CD4-positive, alpha-beta T cell (primary cell): Measurements from ENCODE around the gene SLC28A1. TPM values are rescaled to one million over a fixed set of nuclear protein-coding genes. Genes with fewer than 3 reads are reported as not detected.

Experiments used
- ATAC-seq: fragments of 200-7000 bp; cut with Tn5 transposase; one replicate; pipeline ENCODE4 v1.10.0; 2022; ENCODE audit warnings: mild to moderate bottlenecking; ENCODE audit not compliant: poor library complexity
- CTCF ChIA-PET: fragments of 350-600 bp; sonication (Branson Sonifier 250); formaldehyde crosslinking; loops from one replicate; lab custom pipeline; 2021; ENCODE audit warnings: antibody characterized with exemption, inconsistent platforms; lab: Charles Lee
- POLR2A ChIA-PET: fragments of 350-600 bp; sonication (Branson Sonifier 250); formaldehyde crosslinking; loops from one replicate; lab custom pipeline; 2021; ENCODE audit warnings: antibody characterized with exemption, inconsistent platforms; lab: Charles Lee
- DNase-seq, 14 experiments: peaks; one replicate each; pipeline ENCODE4 v3.0.0-alpha.2; 2013 to 2020; ENCODE audit warnings: mixed read lengths in 2 of 14
- H3K27ac ChIP-seq, 2 donors: one replicate each; pipeline versions ENCODE4 v1.5.1 to v1.7.0; 2013; ENCODE audit warnings: low read length in 2 of 2, low read depth in 1 of 2, mild to moderate bottlenecking in 1 of 2
- H3K27me3 ChIP-seq, 2 experiments: 1 replicate in 1 of 2; 2 replicates in 1 of 2; pipeline versions ENCODE4 v1.6.1 to v1.7.0; 2013; ENCODE audit warnings: low read length in 2 of 2, control low read depth in 1 of 2, mild to moderate bottlenecking in 1 of 2, moderate library complexity in 1 of 2; ENCODE audit not compliant: insufficient read depth in 2 of 2, control insufficient read depth in 1 of 2
- H3K36me3 ChIP-seq: one replicate; pipeline ENCODE4 v1.6.1; 2013; ENCODE audit warnings: low read length, control low read depth; ENCODE audit not compliant: insufficient read depth
- H3K4me1 ChIP-seq: one replicate; pipeline ENCODE4 v1.6.1; 2013; ENCODE audit warnings: low read length, control low read depth; ENCODE audit not compliant: insufficient read depth
- H3K4me3 ChIP-seq: one replicate; pipeline ENCODE4 v1.5.1; 2013; ENCODE audit warnings: mild to moderate bottlenecking, low read length, moderate library complexity
- H3K9me3 ChIP-seq, 2 experiments: 1 replicate in 1 of 2; 2 replicates in 1 of 2; pipeline versions ENCODE4 v1.6.1 to v1.7.0; 2013; ENCODE audit warnings: low read length in 2 of 2, mild to moderate bottlenecking in 2 of 2, control low read depth in 1 of 2, moderate library complexity in 1 of 2; ENCODE audit not compliant: control insufficient read depth in 1 of 2, insufficient read depth in 1 of 2
- H3K27ac Mint-ChIP-seq: one replicate; pipeline ENCODE4 v1.8.0; 2020; ENCODE audit warnings: mixed read lengths
- H3K27me3 Mint-ChIP-seq: one replicate; pipeline ENCODE4 v1.8.0; 2021; ENCODE audit warnings: mixed read lengths
- H3K36me3 Mint-ChIP-seq: one replicate; pipeline ENCODE4 v1.8.0; 2021; ENCODE audit warnings: low read depth, mixed read lengths
- H3K4me1 Mint-ChIP-seq: one replicate; pipeline ENCODE4 v1.8.0; 2021; ENCODE audit warnings: low read depth, mixed read lengths
- H3K4me3 Mint-ChIP-seq: one replicate; pipeline ENCODE4 v1.8.0; 2020; ENCODE audit warnings: mild to moderate bottlenecking, mixed read lengths
- H3K9me3 Mint-ChIP-seq: one replicate; pipeline ENCODE4 v1.8.0; 2020; ENCODE audit warnings: mixed read lengths
- CTCF ChIP-seq: fragments of 200-600 bp; IDR thresholded peaks from one replicate; pipeline ENCODE4 v1.8.0; 2022; ENCODE audit warnings: antibody characterized with exemption, mild to moderate bottlenecking
- intact Hi-C, 2 experiments: fragments of 100-400 bp; cut with DNase I in 1 of 2; cut with micrococcal nuclease in 1 of 2; formaldehyde crosslinking; loops; one replicate each; pipeline versions ENCODE4 v1.15.1 to v1.9.0; 2023 to 2025; cut with DNase I, micrococcal nuclease
- total RNA-seq, 174 experiments: library from RNA in 2 of 174; stranded (reverse) in 2 of 174; gene quantifications; one replicate each; pipeline ENCODE4 v1.2.3 and lab custom pipeline; 2021 to 2026

The SLC28A1 gene
- total RNA-seq, 2 experiments from 2014 or later, result not detected

- Mint-ChIP-seq H3K9me3 (no peaks in the 10 kb centered on the region), H3K27me3 (peaks cover under 1% of the 10 kb centered on the region), H3K4me1 (peaks cover under 1% of the 10 kb centered on the region), H3K36me3 (no peaks in the 10 kb centered on the region), H3K4me3 (no peak overlapping the region), H3K27ac (no peak overlapping the region)
- Histone ChIP-seq H3K27me3 (peaks cover 0 to 4% of the 10 kb centered on the region in 2 experiments), H3K4me1 (peaks cover 4% of the 10 kb centered on the region), H3K36me3 (no peaks in the 10 kb centered on the region), H3K9me3 (peaks cover 0 to 5% of the 10 kb centered on the region in 2 experiments), H3K27ac (no peak overlapping the region), H3K4me3 (no peak overlapping the region)
- no peak for DNase-seq
- POLR2A ChIA-PET, result no interaction called here
- intact Hi-C loops, result no loop called here
- ATAC-seq, result no peak
- CTCF ChIA-PET, result interaction anchor here (0.7 kb wide), 1 partner anchor 1178 kb away, joined by 4 read pairs; no protein-coding TSS in a partner anchor
- no peak for TF ChIP-seq CTCF
Observed at GRCh38 chr15:84950570-84951111, 66.2 kb downstream of the SLC28A1 start.

GRCh38 chr15:84951736-84952135 lies 67.3 kb downstream of the SLC28A1 start:
- H3K36me3 Mint-ChIP-seq, result no peaks in the 10 kb centered on the region
- CTCF ChIA-PET, result no interaction called here
- DNase-seq (no peak), ATAC-seq (no peak)
- H3K27me3 ChIP-seq, result peaks cover 0 to 4% of the 10 kb centered on the region in 2 experiments
- H3K27ac Mint-ChIP-seq, result no peak overlapping the region
- TF ChIP-seq CTCF, result no peak
- H3K4me1 ChIP-seq, result peaks cover 5% of the 10 kb centered on the region
- H3K4me3 ChIP-seq, result no peak overlapping the region
- peaks cover 6% of the 10 kb centered on the region for H3K4me1 Mint-ChIP-seq
- H3K9me3 ChIP-seq, result peaks cover 0 to 5% of the 10 kb centered on the region in 2 experiments
- no peaks in the 10 kb centered on the region for H3K9me3 Mint-ChIP-seq
- H3K36me3 ChIP-seq, result no peaks in the 10 kb centered on the region
- POLR2A ChIA-PET, result no interaction called here
- no peak overlapping the region for H3K27ac ChIP-seq
- no peak overlapping the region for H3K4me3 Mint-ChIP-seq
- H3K27me3 Mint-ChIP-seq, result peaks cover 6% of the 10 kb centered on the region
- intact Hi-C loops, result no loop called here

GRCh38 chr15:84953136-84953535 lies 68.7 kb downstream of the SLC28A1 start:
- no peak overlapping the region for H3K4me3 ChIP-seq
- POLR2A ChIA-PET, result no interaction called here
- no peaks in the 10 kb centered on the region for H3K9me3 Mint-ChIP-seq
- no peaks in the 10 kb centered on the region for H3K9me3 ChIP-seq
- H3K36me3 Mint-ChIP-seq, result no peaks in the 10 kb centered on the region
- intact Hi-C loops, result no loop called here
- H3K27me3 ChIP-seq, result peaks cover 0 to 4% of the 10 kb centered on the region in 2 experiments
- no peak for DNase-seq
- CTCF ChIA-PET, result interaction anchor here (1.5 kb wide), 1 partner anchor 57 kb away, joined by 7 read pairs; no protein-coding TSS in a partner anchor
- H3K4me1 ChIP-seq, result peaks cover 5% of the 10 kb centered on the region
- no peaks in the 10 kb centered on the region for H3K36me3 ChIP-seq
- no peak overlapping the region for H3K27ac Mint-ChIP-seq
- no peak for ATAC-seq
- H3K27ac ChIP-seq, result no peak overlapping the region
- peaks cover 6% of the 10 kb centered on the region for H3K4me1 Mint-ChIP-seq
- H3K27me3 Mint-ChIP-seq, result peaks cover 6% of the 10 kb centered on the region
- no peak overlapping the region for H3K4me3 Mint-ChIP-seq
- TF ChIP-seq CTCF, result no peak
